ENCODE data around the gene FNDC3A.
A peak's percentile ranks its signal among the peaks of the same experiment; 100 is the strongest.

Gene FNDC3A

GRCh38 chr13:49029570-49029969 is 53.9 kb downstream of the FNDC3A start:
- no peak for TF ChIP-seq CTCF (conservative IDR thresholded peaks at IDR 0.05; ENCODE audit: control insufficient read depth, insufficient read depth, low read depth, low read length)
- H3K4me3 ChIP-seq (ENCODE audit: control insufficient read depth, low read depth, low read length), result no peak overlapping the region
- no peak for DNase-seq (ENCODE audit: low read depth)

- H3K4me3 ChIP-seq (ENCODE audit: control insufficient read depth, low read depth, low read length), result no peak overlapping the region
- DNase-seq (ENCODE audit: low read depth), result no peak
- no peak for TF ChIP-seq CTCF (conservative IDR thresholded peaks at IDR 0.05; ENCODE audit: control insufficient read depth, insufficient read depth, low read depth, low read length)
Observed at GRCh38 chr13:49030213-49030612, 54.5 kb downstream of the FNDC3A start.

DNA sequence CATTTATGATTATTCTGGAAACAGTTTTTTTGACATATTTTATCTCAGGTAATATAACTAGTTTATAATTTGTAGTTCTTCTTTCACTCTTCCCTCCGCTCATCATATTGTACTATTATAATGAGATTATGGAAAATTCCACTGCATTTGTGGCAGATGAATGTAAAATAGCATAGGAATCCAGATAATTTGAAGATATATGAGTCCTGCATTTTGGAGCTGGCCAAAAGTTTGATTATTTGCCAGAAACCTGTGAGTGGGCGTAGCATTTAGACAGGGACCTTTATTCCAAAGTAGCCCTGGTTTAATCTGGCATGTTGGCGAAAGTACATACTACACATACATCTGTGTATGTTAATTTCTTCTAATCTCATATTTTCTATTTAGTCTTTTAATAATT is 65.2 kb downstream of the FNDC3A start:
- TF ChIP-seq CTCF (conservative IDR thresholded peaks at IDR 0.05; ENCODE audit: control insufficient read depth, insufficient read depth, low read depth, low read length), result no peak
- DNase-seq (ENCODE audit: low read depth), result no peak
- H3K4me3 ChIP-seq (ENCODE audit: control insufficient read depth, low read depth, low read length), result no peak overlapping the region

- no peak overlapping the region for H3K4me3 ChIP-seq (ENCODE audit: control insufficient read depth, low read depth, low read length)
- no peak for TF ChIP-seq CTCF (conservative IDR thresholded peaks at IDR 0.05; ENCODE audit: control insufficient read depth, insufficient read depth, low read depth, low read length)
- DNase-seq (ENCODE audit: low read depth), result no peak
Observed at GRCh38 chr13:49042476-49042875, 66.8 kb downstream of the FNDC3A start.

- DNase-seq (ENCODE audit: low read depth), result no peak
- no peak for TF ChIP-seq CTCF (conservative IDR thresholded peaks at IDR 0.05; ENCODE audit: control insufficient read depth, insufficient read depth, low read depth, low read length)
- no peak overlapping the region for H3K4me3 ChIP-seq (ENCODE audit: control insufficient read depth, low read depth, low read length)
Observed at GRCh38 chr13:49044008-49044407, 68.3 kb downstream of the FNDC3A start.

DNA sequence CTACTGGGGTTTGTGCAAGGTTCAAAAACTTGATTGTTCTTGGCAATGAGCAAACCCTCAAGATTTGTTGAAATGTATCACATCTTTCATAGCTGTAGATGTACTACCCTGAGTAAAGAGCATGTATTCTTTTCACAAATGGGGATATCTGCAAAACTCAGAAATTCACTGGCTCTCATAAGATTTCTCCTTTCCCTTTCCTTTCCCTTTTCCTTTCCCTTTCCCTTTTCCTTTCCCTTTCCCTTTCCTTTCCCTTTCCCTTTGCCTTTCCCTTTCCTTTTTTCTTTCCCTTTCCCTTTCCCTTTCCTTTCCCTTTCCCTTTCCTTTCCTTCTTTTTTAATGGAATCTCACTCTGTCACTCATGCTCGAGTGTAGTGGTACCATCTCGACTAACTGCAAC is 69.1 kb downstream of the FNDC3A start:
- no peak for TF ChIP-seq CTCF (conservative IDR thresholded peaks at IDR 0.05; ENCODE audit: control insufficient read depth, insufficient read depth, low read depth, low read length)

GRCh38 chr13:49046002-49046401 is 70.3 kb downstream of the FNDC3A start:
- peak; percentile 22 for DNase-seq (ENCODE audit: low read depth)
- TF ChIP-seq CTCF (conservative IDR thresholded peaks at IDR 0.05; ENCODE audit: control insufficient read depth, insufficient read depth, low read depth, low read length), result no peak
- no peak overlapping the region for H3K4me3 ChIP-seq (ENCODE audit: control insufficient read depth, low read depth, low read length)

More for the DNA sequence above, 69.1 kb downstream of the FNDC3A start:
- DNase-seq (ENCODE audit: low read depth), result no peak
- no peak overlapping the region for H3K4me3 ChIP-seq (ENCODE audit: control insufficient read depth, low read depth, low read length)
